Activated CD4-positive, alpha-beta T cell treated with anti-CD3 and anti-CD28 coated beads for 4 hours (primary cell): ENCODE measurements around the gene FBXO5.
"Not testable (repeated sequence)": the region's sequence is repeated elsewhere in the genome, so short reads cannot be mapped to it uniquely, and the experiment has no call there.

Experiments used
- DNase-seq, 2 donors: peaks; one replicate each; pipeline ENCODE4 v3.0.0-alpha.2; 2020

FBXO5 gene

DNA sequence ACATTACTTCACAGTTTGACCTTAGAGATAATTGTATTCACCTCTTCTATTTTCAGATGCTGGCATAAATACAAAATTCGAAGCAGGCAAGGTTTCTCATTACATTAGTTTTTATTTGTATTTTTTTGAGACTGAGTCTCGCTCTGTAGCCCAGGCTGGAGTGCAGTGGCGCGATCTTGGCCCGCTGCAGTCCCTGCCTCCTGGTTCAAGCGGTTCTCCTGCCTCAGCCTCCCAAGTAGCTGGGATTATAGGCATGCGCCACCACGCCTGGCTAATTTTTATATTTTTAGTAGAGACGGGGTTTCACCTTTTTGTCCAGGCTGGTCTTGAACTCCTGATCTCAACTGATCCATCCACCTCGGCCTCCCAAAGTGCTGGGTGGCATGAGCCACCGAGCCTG lies 2.5 kb upstream of the FBXO5 start:
- DNase-seq = not testable (repeated sequence)

DNA sequence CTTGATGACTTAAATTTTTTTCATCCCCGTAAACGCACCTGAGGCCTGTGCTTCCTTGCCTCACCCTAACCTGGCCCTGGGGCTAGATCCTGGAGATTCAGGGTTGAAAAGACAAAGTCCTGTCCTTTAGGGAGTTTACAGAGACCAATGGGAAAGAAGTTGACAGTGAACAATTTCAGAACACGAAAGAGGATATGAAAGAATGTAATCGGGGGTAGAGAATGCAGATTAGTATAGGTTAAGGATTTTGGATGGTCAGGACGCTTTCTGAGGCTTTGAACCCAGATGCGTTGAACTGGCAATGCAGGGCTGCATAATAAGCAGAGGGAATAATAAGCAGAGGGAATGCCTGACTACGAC lies 1.7 kb upstream of the FBXO5 start:
- no peak for DNase-seq

DNA sequence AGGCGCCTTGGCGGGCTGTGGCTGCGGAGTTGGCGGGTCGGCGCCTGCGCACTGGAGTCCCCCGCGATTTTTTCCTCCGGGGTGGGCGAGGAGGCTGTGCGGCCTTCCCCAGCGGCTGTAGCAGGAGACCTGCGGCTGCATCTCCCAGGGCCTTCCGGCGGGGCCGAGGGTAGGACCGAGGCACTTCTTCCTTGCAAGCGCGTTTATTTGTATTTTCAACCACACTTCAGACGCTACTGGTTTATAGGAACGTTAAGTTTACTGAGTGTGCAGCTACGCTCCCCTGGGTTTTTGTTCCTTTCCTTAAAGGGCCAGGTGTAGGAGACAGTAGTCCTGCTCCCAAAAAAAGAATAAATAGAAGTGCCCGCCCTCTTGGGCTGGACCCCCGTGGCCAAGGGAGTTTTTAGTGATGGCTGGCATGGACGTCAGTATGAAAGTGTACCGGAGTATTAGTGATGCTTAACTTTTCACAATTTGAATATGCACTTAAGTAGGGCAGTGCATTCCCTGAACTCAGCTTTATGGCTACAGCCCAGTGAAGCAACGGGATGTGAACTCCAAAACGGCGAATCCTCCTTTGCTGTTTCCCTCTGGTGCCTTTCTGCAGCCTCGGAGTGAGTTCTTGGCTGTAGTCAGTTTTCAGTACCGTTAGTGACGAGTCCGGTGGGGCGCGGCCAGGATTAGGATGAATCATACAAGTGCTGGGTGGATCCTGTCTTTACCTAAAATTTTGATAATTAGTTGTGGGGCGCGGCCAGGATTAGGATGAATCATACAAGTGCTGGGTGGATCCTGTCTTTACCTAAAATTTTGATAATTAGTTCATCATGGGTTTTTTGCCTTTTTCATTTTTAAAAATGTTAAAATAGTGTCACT lies 1.0 kb upstream of the FBXO5 start:
- DNase-seq = peak; percentile 90 to 94

DNA sequence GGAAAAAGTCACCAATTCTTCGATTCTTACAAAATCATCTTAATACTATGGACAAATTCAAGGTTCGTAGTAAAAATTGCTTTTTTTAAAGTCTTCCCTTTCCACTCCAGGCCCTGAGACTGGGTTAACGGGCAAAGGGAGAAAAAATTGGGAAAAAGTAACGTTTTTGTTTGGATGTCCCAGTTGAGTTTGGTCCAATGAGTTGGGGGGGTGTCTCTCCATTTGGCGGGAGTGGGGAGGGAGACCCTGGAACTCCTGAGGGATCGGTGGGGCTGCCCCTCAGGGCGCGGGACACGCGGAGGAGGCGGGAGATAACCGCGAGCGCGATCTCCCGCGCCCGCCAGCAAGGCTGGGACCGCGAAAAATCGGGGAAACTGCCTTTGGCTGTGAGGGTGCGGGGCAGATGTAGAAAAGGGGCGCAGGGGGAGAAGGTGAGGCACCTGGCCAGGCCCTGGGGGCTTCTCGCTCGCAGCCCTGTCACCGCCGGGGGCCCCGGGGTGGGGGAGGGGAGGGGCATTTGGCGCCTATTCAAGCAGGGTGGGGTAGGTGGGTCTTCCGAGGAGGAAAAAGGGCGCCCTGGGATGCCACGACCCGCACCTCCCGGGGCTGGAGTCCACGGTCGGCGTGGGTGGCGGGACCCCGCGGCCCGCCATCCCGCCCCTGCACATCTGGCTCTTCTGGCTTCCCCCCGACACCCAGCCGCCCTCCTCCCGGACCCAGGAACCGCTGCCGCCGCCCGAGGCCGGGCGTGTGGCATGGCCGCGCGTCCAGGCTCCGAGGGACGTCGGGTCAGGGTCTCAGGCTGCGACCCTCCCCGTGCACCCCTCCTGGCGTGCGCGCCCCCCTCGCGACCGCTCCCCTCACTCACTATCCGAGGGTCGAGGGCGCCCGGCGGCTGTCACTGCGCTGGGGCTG lies 595 bp downstream of the FBXO5 start:
- DNase-seq = no peak

DNA sequence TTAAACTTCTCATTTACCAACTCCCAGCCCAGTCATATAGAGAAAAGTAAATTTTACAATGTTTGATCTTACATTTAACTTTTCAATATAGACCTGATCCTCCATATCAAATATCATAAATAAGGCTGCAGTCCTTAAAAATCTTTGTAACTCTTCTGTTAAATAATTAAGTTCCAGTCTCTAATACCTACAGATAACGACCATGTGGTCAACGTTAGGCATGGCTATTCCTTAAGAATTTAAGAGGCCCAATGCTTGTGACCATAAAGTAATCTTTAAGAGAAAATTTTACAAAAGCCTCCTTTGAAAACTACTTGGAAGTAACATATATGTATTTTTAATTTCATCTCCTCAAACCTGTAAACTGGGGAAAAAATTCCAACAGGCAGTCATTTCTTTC lies 1.6 kb downstream of the FBXO5 start:
- DNase-seq = no peak

DNA sequence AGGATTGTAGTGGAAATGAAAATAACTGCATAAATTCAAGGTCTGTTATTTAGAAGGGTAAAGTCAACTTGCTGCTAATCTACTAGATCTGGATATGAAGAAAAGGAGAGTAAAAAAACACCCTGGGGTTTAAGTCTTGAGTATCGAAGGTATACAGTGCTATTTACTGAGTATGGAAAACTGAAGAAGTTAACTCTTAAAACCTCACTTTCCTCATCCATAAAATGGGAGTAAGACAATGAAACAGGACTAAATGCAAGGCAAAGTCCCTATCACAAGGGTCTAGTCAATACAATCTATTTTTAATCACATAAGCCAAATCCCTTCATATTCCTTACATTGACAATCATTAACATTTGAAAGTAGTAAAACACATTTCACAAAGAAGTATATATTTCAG lies 2.2 kb downstream of the FBXO5 start:
- DNase-seq = no peak

DNA sequence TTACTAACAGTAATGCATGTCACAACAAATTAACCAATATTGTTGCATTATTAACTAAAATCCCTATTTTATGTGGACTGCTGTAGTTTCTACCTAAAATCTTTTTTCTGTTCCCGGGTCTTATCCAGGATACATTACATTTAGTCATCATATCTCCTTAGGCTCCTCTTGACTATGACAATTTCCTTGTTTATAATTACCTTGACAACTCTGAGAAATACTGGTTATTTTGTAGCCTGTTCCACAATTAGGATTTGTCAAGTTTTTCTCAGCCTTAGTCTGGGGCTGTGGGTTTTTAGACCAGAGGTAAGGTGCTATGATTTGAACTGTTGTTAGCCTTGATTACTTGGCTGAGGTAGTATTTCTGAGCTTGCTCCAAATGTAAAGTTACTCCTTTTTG lies 3.7 kb downstream of the FBXO5 start:
- DNase-seq = no peak

DNA sequence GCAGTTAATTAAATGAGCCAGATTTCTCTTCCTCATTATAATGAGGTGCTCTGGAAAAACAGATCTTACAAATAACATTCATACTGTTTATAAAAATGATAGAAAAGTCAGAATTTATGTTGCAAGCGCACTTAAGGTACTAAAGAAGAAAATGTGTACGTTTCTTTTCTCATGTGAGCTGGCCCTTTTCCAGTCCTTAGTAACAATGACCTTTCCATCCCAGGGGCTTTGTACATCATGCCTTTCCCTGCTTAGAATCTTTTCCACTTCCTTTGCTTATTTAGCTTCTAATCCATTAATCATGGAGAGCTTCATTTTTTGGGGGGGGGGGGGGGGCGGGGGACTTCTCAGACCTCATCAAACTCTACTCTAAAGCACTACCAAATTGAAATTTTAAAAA lies 4.8 kb downstream of the FBXO5 start:
- no peak for DNase-seq

DNA sequence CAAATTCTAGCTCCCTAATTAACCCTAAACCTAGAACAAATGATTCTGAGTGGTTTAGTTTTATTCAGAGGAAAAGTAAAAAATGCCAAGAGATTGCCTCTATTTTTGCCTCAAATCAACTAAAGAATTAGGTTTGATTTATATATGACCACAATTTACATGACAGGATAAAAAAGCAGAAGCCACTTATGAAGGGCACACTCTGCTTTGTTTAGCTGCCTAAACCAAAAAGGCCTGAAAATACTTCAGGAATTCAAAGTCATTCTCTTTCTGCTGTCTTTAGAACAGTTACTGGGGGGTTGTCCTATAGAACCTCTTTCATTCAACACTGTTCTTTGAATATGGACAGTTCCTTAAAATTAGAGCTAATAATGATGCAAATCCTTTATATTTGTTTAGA lies 5.3 kb downstream of the FBXO5 start:
- no peak for DNase-seq

DNA sequence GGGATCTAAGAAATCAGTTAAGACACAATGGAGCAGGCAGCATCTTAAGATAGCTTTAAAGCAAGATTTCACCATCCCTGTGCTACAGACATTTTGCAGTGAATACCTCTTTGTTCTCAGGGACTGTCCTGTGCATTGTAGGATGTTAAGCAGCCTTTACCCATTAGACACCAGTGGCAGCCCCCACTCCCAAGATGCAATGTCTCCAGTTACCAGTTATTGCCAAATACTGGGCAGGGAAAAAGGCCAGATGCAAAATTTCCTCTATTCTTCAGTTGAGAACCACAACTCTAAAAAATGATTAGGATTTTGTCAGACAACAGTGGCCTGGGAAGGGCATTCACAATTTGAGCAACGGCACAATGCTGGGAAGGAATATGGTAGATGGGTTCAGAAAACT lies 6.1 kb downstream of the FBXO5 start:
- no peak for DNase-seq

DNA sequence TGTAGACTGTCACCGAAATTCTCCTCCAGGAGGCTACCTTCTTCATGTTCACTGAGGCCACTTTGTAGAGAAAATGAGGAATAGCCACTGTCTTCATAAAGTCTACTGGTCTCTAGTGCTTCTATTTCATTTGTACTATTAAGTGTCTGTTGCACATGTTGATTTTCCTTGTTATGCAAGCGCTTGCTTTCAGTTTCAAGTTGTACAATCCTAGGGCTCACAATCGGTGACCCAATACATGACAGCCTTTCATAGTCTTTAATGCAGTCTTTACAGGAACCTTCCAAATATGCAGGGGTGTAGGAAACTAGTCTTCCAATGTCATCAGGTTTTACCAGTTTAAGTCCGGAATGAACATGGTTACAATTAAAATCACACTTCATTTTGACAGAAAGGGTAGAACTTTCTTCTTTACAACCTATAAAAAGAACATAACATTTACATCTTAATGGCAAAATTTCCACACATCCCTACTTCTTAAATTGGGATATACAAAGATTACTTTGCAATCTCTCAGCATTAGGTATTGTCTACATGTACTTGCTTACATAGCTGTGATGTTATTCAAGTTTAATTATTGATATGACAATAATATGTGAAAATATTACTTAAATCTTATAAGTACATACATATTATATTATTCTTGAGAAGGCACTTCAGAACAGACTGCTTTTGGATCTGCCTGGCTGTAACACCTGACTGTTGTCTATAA lies 7.5 kb downstream of the FBXO5 start:
- DNase-seq = no peak

DNA sequence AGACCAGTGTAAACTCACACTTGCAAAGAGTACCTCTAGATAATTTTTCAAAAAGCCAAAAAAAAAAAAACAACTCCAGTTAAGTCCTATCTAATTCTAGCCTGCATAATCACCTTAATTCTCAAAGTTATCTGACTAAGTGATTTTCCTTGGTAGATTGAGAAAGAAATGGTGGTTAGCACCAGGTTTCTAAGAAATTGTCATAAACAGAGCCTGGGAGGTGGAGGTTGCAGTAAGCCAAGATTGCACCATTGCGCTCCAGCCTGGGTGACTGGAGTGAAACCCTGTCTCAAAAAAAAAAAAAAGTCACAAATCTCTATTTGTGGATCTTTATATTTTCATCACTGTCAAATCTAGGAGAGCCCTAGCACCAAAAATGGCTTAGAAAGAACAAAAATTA lies 8.9 kb downstream of the FBXO5 start:
- DNase-seq = no peak

DNA sequence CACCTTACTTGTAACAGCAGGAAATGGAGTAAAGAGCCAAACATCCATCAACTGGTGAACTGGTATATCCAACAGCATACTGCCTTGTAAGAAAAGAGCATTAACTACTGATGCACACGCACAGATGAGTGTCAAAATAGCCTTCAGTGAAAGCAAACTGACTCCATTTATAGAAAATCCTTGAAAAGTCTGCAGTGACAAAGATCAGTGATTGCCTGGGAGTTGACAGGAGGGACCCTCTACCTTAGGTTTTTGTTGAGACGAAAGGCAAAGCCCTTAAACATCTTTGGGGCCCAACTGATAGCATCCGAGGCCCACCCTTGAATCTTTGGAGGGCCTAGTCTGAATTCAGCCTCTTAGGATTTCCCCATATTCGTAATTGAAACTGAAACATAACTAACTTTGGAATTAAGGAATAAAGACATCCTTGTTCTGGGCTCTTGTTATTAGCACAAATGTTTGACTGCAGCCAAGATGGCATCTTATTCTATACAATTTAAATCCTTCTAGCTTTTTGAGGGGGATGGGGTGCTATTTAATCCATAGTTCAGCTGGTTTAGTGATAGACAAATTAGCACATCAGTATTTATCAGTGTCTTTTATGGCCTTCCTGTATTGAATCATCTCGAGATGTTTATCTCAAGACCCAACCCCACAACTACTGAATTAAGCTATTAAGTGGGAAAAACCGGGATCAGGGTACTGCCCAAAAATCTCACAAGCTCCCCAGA lies 13.0 kb downstream of the FBXO5 start:
- no peak for DNase-seq

DNA sequence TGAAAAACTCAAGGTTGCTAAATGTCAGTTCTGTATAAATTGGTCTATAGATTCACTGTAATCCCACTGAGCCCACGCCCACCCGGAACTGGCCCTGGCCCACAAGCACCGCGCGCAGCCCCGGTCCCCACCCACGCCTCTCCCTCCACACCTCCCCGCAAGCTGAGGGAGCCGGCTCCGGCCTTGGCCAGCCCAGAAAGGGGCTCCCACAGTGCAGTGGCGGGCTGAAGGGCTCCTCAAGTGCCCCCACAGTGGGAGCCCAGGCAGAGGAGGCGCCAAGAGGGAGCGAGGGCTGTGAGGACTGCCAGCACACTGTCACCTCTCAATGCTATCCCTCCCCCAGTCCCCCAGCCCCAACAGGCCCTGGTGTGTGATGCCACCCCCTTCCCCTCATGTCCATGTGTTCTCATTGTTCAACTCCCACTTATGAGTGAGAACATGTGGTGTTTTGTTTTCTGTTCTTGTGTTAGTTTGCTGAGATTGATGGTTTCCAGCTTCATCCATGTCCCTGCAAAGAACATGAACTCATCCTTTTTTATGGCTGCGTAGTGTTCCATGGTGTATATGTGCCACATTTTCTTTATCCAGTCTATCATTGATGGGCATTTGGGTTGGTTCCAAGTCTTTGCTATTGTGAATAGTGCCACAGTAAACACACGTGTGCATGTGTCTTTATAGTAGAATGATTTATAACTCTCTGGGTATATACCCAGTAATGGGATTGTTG lies 16.5 kb downstream of the FBXO5 start:
- DNase-seq = not testable (repeated sequence)

DNA sequence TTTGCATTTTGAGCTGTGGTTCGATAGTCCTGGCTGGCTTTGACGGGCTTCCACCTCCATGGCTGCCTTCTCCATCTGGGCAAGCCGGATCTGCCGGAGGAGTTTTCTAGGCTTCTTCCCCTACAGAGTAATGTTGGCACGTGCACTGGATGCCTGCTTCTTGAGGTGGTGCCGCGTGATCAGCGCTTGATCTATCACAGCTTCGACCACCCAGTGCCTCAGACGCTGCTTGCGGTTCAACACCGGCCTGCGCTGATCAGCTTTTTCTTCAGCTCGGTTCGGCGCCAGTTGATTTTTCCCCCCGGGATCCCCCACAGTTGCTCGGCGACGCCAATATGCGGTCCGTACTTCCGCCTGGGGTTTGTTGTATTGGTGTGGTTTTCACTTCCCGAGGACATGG lies 23.5 kb downstream of the FBXO5 start:
- DNase-seq = no peak

DNA sequence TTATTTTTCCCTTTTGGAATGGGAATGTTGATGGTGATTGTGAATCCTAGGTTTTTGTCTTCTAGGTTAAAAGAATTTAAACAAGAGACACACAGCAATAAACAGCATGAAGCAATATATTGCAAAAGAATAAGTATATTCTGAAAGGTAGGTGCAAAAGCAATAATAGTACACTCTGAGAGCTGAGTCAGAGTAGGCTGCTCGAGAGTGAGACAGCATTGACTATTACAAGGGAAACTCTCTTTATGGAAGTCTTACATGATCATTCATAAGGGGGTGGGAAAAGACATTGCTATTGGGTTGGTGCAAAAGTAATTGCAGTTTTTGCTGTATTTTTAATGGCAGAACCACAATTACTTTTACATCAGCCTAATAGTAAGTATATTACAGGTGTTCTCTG lies 25.0 kb downstream of the FBXO5 start:
- DNase-seq = no peak

DNA sequence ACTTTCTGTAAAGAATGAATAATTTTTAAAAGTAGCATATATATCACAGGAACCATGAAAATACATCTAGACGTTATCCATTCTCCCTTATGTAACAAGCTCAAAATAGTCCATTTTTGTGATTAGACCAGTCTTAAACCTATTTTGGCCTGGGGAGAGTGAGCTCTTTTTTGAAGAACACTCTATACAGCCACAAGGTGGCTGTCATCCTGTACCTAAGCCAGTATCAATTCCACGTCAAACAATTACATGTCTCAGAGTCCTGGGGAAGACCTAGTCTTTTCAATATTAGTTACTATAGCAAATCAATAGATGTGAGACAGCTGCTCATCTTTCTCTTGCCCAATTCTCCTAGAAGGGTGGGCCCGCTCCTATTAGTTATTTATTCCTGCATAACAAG lies 28.4 kb downstream of the FBXO5 start:
- DNase-seq = no peak

DNA sequence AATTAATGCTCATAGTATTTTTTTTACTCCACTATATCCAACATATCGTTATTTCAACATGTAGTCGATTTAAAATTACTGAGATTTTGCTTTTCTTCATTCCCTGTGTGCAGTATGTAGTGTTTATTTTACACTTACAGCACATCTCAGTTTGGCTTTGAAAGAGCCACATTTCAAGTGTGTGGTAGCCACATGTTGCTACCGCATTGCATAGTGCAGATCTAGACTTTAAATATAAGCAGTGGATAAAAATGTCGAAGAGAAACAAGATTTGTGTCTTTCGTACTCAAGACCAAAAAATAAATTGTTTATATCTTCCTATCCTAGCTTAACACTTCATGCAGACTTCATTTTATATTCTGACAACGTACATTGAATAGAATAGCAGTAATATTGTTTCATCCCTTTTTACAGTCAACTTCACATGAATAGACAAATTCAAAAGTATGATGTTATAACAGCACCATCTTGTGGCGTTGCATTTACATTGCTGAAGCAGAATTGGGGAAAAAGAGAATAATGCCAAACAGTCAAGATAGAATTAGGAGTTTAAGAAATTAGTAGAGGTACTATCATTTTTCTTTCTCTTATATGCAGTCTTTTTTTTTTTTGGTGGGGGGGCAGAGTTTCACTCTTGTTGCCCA lies 29.9 kb downstream of the FBXO5 start:
- no peak for DNase-seq

DNA sequence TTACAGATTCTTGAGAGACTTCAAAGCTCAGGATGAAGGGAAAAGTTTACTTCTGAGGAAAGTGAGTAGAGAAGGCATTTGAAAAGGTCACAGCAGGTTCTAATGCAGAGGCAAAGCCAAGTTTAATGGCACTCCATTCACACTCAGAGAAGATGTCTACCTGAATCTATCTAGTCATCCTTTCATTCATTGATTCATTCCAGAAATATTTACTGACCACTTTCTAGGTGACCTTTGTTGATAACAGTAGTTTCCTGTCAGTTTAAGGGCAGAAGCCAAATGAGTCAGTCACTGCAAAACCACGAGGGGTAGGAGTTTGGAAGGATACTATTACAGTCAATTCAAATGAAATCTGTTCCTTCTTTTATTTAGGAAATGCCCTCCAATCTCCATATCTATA lies 30.8 kb downstream of the FBXO5 start:
- no peak for DNase-seq

DNA sequence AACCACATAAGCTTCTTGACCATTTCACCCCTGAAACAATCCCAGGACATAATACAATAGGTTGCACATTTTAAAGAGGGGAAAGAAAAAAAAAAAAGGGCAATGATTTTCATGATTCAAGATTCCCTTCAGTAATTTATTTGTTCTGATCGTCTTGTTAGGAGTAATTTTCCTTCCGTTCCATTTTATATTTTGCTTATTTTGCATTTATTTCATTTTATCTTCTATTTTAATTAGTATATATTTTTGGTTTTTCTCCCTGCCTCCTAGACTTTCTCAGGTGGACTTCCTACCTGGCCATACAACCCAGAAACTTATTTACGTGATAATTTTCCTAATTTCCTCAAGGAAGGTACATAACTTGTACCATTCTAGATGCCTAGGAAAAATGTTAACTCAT lies 32.6 kb downstream of the FBXO5 start:
- no peak for DNase-seq

DNA sequence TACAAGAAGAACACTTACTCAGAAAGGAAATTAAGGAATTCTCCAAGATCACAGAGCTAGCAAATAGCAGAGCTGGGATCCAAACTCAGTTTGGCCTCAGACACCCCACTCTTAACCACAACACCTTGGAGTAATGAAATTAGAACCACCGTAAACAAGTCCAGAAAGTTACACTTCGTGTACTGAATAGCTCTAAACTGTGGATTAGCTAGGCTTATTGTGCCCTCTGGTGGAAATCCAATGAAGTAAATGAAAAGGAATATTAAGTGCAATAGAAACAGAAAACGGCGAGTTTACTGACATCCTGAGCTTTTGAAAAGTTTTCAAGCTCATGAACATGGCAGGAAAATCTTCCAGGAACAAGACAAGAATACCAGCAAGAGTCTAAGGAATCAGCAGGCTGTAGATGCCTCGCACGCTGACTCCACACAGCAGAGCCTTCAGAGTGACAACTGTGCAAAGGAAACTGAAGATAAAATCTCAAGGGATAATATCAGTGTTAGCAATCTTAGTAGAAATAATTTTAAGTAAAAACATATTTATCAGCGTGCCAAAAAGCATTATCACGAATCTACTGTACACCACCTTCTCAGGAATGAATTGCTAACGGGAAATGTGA lies 34.6 kb downstream of the FBXO5 start:
- DNase-seq = no peak
